H9 (cell line): ENCODE data around the gene PRSS38. TPM values are rescaled to one million over a fixed set of nuclear protein-coding genes. Genes with fewer than 3 reads are reported as not detected.

Source experiments
- DNase-seq: peaks from one replicate; pipeline ENCODE4 v3.0.0-alpha.2; 2017
- H2AFZ ChIP-seq: one replicate; pipeline ENCODE4 v1.6.1; 2013; ENCODE audit warnings: mild to moderate bottlenecking, low read length, control low read depth, moderate library complexity
- H2AK5ac ChIP-seq: 2 replicates; pipeline ENCODE4 v1.6.1; 2013; ENCODE audit warnings: low read length, control low read depth, mixed read lengths; ENCODE audit not compliant: insufficient read length
- H2BK120ac ChIP-seq: one replicate; pipeline ENCODE4 v1.6.1; 2013; ENCODE audit warnings: low read depth, mild to moderate bottlenecking, low read length, control low read depth, inconsistent platforms; ENCODE audit not compliant: poor library complexity, severe bottlenecking
- H2BK12ac ChIP-seq: 2 replicates; pipeline ENCODE4 v1.6.1; 2013; ENCODE audit warnings: low read length, control low read depth, mixed read lengths, low read depth; ENCODE audit not compliant: insufficient read length
- H2BK15ac ChIP-seq: 2 replicates; pipeline ENCODE4 v1.6.1; 2013; ENCODE audit warnings: low read depth, low read length, control low read depth
- H2BK20ac ChIP-seq: one replicate; pipeline ENCODE4 v1.6.1; 2013; ENCODE audit warnings: low read depth, mild to moderate bottlenecking, low read length, control low read depth, inconsistent platforms; ENCODE audit not compliant: poor library complexity, severe bottlenecking
- H2BK5ac ChIP-seq: 2 replicates; pipeline ENCODE4 v1.6.1; 2013; ENCODE audit warnings: low read length, control low read depth, mixed read lengths; ENCODE audit not compliant: insufficient read length
- H3K14ac ChIP-seq: 2 replicates; pipeline ENCODE4 v1.6.1; 2013; ENCODE audit warnings: low read length, control low read depth; ENCODE audit not compliant: insufficient read depth
- H3K18ac ChIP-seq: 2 replicates; pipeline ENCODE4 v1.6.1; 2013; ENCODE audit warnings: low read depth, mild to moderate bottlenecking, mixed read lengths, low read length, control low read depth; ENCODE audit not compliant: insufficient read length
- H3K23ac ChIP-seq: 2 replicates; pipeline ENCODE4 v1.6.1; 2013; ENCODE audit warnings: low read length, control low read depth, mixed read lengths, low read depth; ENCODE audit not compliant: insufficient read length
- H3K23me2 ChIP-seq: 2 replicates; pipeline ENCODE4 v1.6.1; 2013; ENCODE audit warnings: low read depth, mild to moderate bottlenecking, mixed read lengths, low read length, control low read depth; ENCODE audit not compliant: insufficient read length, poor library complexity, severe bottlenecking
- H3K27ac ChIP-seq: 2 replicates; pipeline ENCODE4 v1.5.1; 2013; ENCODE audit warnings: low read length, control low read depth, mixed read lengths, low read depth; ENCODE audit not compliant: insufficient read length
- H3K27me3 ChIP-seq: 2 replicates; pipeline ENCODE4 v1.6.1; 2013; ENCODE audit warnings: low read length, control low read depth, inconsistent platforms; ENCODE audit not compliant: insufficient read depth
- H3K4ac ChIP-seq: 2 replicates; pipeline ENCODE4 v1.6.1; 2013; ENCODE audit warnings: low read depth, mild to moderate bottlenecking, control low read depth, inconsistent platforms, low read length, moderate library complexity
- H3K4me1 ChIP-seq: 2 replicates; pipeline ENCODE4 v1.6.1; 2013; ENCODE audit warnings: low read length, control low read depth, inconsistent platforms; ENCODE audit not compliant: insufficient read depth
- H3K4me2 ChIP-seq: 2 replicates; pipeline ENCODE4 v1.6.1; 2013; ENCODE audit warnings: low read length, control low read depth, mixed read lengths; ENCODE audit not compliant: insufficient read length, insufficient read depth
- H3K56ac ChIP-seq: 2 replicates; pipeline ENCODE4 v1.6.1; 2013; ENCODE audit warnings: low read depth, mild to moderate bottlenecking, mixed read lengths, low read length, control low read depth; ENCODE audit not compliant: insufficient read length
- H3K79me1 ChIP-seq: 2 replicates; pipeline ENCODE4 v1.6.1; 2013; ENCODE audit warnings: low read depth, mild to moderate bottlenecking, moderate library complexity, low read length, control low read depth, inconsistent platforms; ENCODE audit not compliant: insufficient read depth, poor library complexity, severe bottlenecking
- H3K79me2 ChIP-seq: 2 replicates; pipeline ENCODE4 v1.6.1; 2013; ENCODE audit warnings: low read length, control low read depth, inconsistent platforms; ENCODE audit not compliant: insufficient read depth
- H3K9ac ChIP-seq: 2 replicates; pipeline ENCODE4 v1.6.1; 2013; ENCODE audit warnings: low read length, control low read depth, mixed read lengths; ENCODE audit not compliant: insufficient read length; ENCODE audit errors: extremely low read depth
- H3K9me3 ChIP-seq: one replicate; pipeline ENCODE4 v1.6.1; 2013; ENCODE audit warnings: low read depth, low read length, inconsistent platforms; ENCODE audit not compliant: control insufficient read depth
- H3T11ph ChIP-seq: one replicate; pipeline ENCODE4 v1.6.1; 2013; ENCODE audit warnings: mild to moderate bottlenecking, low read length, control low read depth, inconsistent platforms
- H4K20me1 ChIP-seq: one replicate; pipeline ENCODE4 v1.6.1; 2013; ENCODE audit not compliant: control insufficient read depth, insufficient read length, insufficient read depth
- H4K5ac ChIP-seq: 2 replicates; pipeline ENCODE4 v1.6.1; 2013; ENCODE audit warnings: low read depth, mild to moderate bottlenecking, mixed read lengths, low read length, control low read depth; ENCODE audit not compliant: insufficient read length
- H4K8ac ChIP-seq: replicated peaks from 2 replicates; pipeline ENCODE4 v1.6.1; 2013; ENCODE audit warnings: low read length, control low read depth, mixed read lengths, low read depth; ENCODE audit not compliant: insufficient read length
- H4K91ac ChIP-seq: 2 replicates; pipeline ENCODE4 v1.6.1; 2013; ENCODE audit warnings: low read depth, mild to moderate bottlenecking, moderate library complexity, mixed read lengths, low read length, control low read depth; ENCODE audit not compliant: insufficient read length
- H3K27ac Mint-ChIP-seq, 3 experiments: 2 replicates in 2 of 3; 3 replicates in 1 of 3; pipeline ENCODE4 v1.8.0; 2020 to 2021; ENCODE audit warnings: mixed read lengths in 3 of 3, mild to moderate bottlenecking in 1 of 3, moderate library complexity in 1 of 3
- H3K27me3 Mint-ChIP-seq: 2 replicates; pipeline ENCODE4 v1.8.0; 2021; ENCODE audit warnings: low read depth, mild to moderate bottlenecking, moderate library complexity, mixed read lengths
- H3K36me3 Mint-ChIP-seq, 3 experiments: 2 replicates in 2 of 3; 3 replicates in 1 of 3; pipeline ENCODE4 v1.8.0; 2020 to 2021; ENCODE audit warnings: low read depth in 3 of 3, mixed read lengths in 3 of 3; ENCODE audit not compliant: insufficient read depth in 1 of 3
- H3K4me1 Mint-ChIP-seq, 2 experiments: 2 replicates each; pipeline ENCODE4 v1.8.0; 2020; ENCODE audit warnings: mixed read lengths in 2 of 2
- H3K4me3 Mint-ChIP-seq, 2 experiments: 2 replicates in 1 of 2; 3 replicates in 1 of 2; pipeline ENCODE4 v1.8.0; 2020 to 2021; ENCODE audit warnings: mild to moderate bottlenecking in 2 of 2, mixed read lengths in 2 of 2, moderate library complexity in 1 of 2
- H3K9me3 Mint-ChIP-seq, 2 experiments: 2 replicates in 1 of 2; 3 replicates in 1 of 2; pipeline ENCODE4 v1.8.0; 2020; ENCODE audit warnings: mild to moderate bottlenecking in 2 of 2, mixed read lengths in 2 of 2, moderate library complexity in 1 of 2
- CTCF ChIP-seq: fragments of 200-600 bp; sonication (generic); conservative IDR thresholded peaks from 3 replicates; pipeline ENCODE4 v1.8.0; 2021; ENCODE audit warnings: antibody characterized with exemption, mild to moderate bottlenecking
- WGBS: extraction: QIAGEN DNeasy Blood & Tissue Kit; methylation state at CpG from one replicate; pipeline ENCODE4 v1.1.7; 2013; ENCODE audit warnings: missing lambda C conversion rate, low lambda C conversion rate, mixed read lengths; ENCODE audit not compliant: insufficient read length; ENCODE audit errors: extremely low coverage; 5-methylcytosine and 5-hydroxymethylcytosine counted together
- total RNA-seq: library from RNA; stranded (reverse); gene quantifications from 2 replicates; pipeline ENCODE4 v1.2.1, GENCODE V29; 2021

Gene PRSS38
- total RNA-seq, 1 experiment from 2014 or later: not detected

DNA sequence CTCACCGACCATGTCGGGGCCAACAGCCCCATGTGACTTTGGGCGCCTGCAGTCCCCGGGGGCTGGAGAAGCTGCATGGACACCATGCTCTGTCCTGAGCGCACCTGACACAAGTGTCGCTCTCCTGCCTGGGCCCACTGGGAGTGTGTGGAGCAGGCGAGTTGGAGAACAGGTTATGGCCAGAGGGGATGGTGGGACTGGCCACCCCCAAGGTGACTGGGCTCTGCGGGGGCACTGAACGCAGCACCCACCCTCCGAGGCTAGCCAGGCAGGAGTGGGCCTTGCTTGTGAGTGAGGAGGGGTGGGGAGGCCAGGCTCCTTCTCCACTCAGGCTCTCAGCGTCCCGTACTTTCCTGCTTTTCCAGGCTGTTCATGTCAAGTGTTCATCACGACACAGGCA is 44.7 kb upstream of the PRSS38 start:
- Histone ChIP-seq H4K91ac (no peak overlapping the region), H3K56ac (no peak overlapping the region), H2BK5ac (no peak overlapping the region), H4K8ac (no peak overlapping the region), H3K4me2 (no peak overlapping the region), H4K5ac (no peak overlapping the region), H3K9ac (no peak overlapping the region), H2BK15ac (no peak overlapping the region), H3K79me1 (no peaks in the 10 kb centered on the region), H3K18ac (no peak overlapping the region), H2BK120ac (no peak overlapping the region), H3T11ph (no peak overlapping the region), H3K14ac (no peak overlapping the region), H3K27me3 (no peaks in the 10 kb centered on the region), H2AK5ac (no peak overlapping the region), H2BK12ac (no peak overlapping the region), H2BK20ac (no peak overlapping the region), H4K20me1 (no peaks in the 10 kb centered on the region), H3K23ac (no peak overlapping the region), H3K4ac (no peak overlapping the region), H2AFZ (no peak overlapping the region), H3K79me2 (no peaks in the 10 kb centered on the region), H3K27ac (no peak overlapping the region), H3K4me1 (no peaks in the 10 kb centered on the region), H3K9me3 (no peaks in the 10 kb centered on the region), H3K23me2 (no peaks in the 10 kb centered on the region)
- no peak for DNase-seq
- WGBS: no CpG with 5 or more reads among the region's 13 CpGs
- no peaks in the 10 kb centered on the region for H3K4me1 Mint-ChIP-seq
- no peaks in the 10 kb centered on the region for H3K9me3 Mint-ChIP-seq
- TF ChIP-seq CTCF: no peak
- H3K27me3 Mint-ChIP-seq: no peaks in the 10 kb centered on the region
- no peak overlapping the region for H3K4me3 Mint-ChIP-seq
- peak overlapping the region in 1 of 3 experiments; percentile 68; a peak in 1 of 7 replicates for H3K27ac Mint-ChIP-seq
- H3K36me3 Mint-ChIP-seq: peaks cover 19 to 49% (median 45%) of the 10 kb centered on the region in 3 experiments
